Stimulated activated CD4-positive, alpha-beta T cell treated with anti-CD3 and anti-CD28 coated beads, Interleukin-4, amount 100 ng/mL, for 1 hour (primary cell): Measurements from ENCODE around the gene CEL.
"Not testable (repeated sequence)": the region's sequence is repeated elsewhere in the genome, so short reads cannot be mapped to it uniquely, and the experiment has no call there.

ENCODE experiments used
- DNase-seq: peaks from one replicate; pipeline ENCODE4 v3.0.0-alpha.2; 2020

CEL gene

DNA sequence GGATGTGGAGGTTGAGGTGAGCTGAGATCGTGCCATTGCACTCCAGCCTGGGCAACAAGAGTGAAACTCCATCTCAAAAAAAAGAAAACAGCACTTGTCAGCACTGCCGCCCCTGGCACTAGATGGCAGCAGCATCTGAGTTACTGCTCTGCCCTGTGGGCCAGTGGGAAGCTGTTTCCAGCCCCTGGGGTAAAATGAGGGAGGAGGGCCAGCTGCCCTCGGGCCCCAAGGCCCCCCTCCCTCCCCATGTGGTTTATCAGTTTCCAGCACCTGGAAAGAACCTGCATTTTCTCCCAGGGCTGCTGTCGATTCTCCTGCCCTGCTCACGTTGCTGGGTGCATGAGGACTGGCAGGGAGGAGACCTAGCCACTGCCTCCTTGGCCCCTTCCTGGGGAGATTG, 13.2 kb upstream of the CEL start:
- no peak for DNase-seq

DNA sequence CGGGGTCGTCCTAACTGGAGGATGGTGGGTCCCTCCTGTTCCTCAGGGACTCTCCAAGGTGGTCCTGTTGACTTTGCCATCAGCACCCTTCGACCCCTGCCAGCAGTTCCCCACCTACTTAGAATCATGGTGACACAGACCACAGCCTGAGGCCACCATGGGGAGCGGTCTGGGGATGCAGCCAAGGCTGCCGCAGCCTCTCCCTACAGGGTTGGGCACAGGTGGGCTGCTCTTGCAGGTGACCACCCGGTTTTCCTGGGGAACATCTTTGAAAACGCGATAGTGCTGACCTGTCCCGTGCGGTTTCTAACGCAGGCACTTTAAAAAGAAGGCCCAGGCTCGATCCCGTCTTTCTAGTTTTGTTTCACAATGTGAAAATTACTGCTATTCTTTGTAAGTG, 12.7 kb upstream of the CEL start:
- no peak for DNase-seq

- DNase-seq, result no peak
Observed at GRCh38 chr9:133050142-133050541, 11.6 kb upstream of the CEL start.

- no peak for DNase-seq
Observed at GRCh38 chr9:133050781-133051180, 11.0 kb upstream of the CEL start.

- DNase-seq, result no peak
Observed at GRCh38 chr9:133051281-133051900, 10.4 kb upstream of the CEL start.

DNA sequence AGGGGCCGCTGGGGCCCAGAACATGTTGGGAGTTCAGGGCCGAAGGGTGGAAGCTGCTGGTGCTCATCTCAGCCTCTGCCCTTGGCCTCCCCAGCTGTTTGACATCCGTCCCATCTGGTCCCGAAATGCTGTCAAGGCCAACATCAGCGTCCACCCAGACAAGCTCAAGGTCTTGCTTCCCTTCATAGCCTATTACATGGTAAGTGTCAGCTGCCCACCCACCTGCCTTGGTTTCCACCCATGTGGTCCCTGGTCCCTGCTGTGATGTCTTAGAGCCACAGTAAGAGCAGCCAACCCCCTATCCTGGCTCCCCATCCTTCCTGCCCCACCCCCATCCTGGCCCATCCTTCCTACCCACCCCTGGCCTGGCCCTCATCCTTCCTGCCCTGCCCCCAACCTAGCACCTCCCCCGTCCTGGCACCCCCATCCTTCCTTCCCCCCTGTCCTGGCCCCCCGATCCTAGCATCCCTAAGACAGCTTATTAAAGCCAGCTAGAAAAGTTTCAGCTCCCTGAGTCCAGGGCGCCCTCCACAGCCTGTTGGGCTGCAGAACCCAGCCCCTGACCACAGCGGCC, 9.7 kb upstream of the CEL start:
- no peak for DNase-seq

DNA sequence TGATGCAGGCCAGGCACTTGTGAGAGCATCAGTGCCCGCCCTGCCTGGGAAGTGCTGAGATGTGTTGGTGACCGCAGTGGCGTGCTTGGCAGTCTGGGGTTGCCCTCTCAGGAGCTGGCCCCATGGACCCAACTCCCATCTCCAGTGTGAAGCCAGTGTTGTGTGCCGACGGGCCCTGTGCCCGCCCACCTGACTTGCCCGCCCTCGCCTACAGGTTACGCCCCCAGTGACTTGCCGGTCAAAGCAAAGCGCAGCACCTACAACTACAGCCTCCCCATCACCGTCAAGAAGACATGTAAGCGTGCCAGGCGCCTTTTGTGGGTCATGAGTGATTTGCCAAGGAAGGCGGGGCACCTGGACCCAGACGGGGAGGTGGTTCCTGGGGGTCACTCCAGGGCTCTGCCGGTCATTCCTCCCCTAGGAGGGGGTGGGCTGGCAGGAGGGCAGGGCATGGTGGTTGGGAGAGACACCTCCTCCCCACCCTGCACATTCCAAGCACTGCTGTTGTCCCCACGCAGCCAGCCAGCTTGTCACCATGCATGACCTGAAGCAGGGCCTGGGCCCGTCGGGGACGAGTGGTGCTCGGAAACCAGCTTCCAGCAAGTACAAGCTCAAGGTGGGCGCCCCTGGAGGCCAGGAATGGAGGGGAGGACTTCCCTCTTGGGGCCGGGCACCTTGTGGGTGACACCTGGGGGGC, 7.4 kb upstream of the CEL start:
- DNase-seq, result no peak

- DNase-seq, result no peak
Observed at GRCh38 chr9:133054966-133055365, 6.8 kb upstream of the CEL start.

DNA sequence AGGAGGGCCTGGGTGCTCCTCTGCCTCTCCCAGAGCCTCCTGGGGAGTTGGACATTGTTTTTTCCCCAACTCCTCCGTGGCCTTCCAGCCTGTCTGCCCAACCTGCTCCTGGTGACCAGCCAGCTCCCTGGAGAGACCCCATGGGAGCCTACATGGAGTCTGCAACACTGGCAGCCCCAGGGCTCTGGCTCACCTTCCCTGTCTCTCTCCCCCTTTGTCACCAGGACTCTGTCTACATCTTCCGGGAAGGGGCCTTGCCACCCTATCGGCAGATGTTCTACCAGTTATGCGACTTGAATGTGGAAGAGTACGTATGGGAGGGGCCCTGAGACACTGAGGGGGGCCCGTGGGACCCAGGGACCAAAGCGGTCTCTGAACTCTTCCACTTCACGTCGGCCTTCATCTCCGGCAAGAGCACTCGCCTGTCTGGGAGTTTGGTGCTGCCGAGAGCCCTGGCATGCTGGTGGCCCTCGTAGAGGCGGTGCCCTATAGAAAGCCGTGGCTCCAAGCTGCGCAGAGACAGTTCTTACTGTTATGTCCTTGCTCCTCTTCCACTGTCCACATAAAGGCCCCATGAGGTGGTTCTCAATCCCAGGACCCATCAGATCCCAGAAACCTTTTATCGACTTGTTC, 5.9 kb upstream of the CEL start:
- no peak for DNase-seq

GRCh38 chr9:133056533-133056932, 5.2 kb upstream of the CEL start:
- DNase-seq, result no peak

- peak; percentile 18 for DNase-seq
Observed at GRCh38 chr9:133057006-133057405, 4.8 kb upstream of the CEL start.

DNA sequence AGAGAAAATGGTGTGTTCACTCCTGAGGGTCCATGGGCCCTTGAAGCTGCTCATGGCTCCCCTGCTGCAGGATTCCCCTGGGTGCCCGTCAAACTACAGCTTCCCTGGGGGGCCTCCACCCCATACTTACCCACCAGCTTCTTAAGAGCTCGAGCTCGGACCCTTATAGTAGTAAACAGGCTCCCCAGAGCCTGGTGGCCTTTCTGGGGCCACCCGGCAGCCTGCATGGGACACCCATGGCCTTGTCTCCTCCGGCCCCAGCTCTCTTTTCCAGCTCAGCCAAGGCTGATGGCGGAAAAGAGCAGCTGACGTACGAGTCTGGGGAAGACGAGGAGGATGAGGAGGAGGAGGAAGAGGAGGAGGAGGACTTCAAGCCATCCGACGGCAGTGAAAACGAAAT, 4.2 kb upstream of the CEL start:
- no peak for DNase-seq

GRCh38 chr9:133058071-133058470, 3.7 kb upstream of the CEL start:
- no peak for DNase-seq

GRCh38 chr9:133058550-133059320, 3.0 kb upstream of the CEL start:
- DNase-seq, result no peak

- no peak for DNase-seq
Observed at GRCh38 chr9:133059623-133060022, 2.2 kb upstream of the CEL start.

- DNase-seq, result no peak
Observed at GRCh38 chr9:133060417-133060841, 1.4 kb upstream of the CEL start.

- DNase-seq, result not testable (repeated sequence)
Observed at GRCh38 chr9:133061019-133061763, 590 bp upstream of the CEL start.

- DNase-seq, result not testable (repeated sequence)
Observed at GRCh38 chr9:133062569-133062968, 788 bp downstream of the CEL start.

- DNase-seq, result no peak
Observed at GRCh38 chr9:133063159-133063499, 1.3 kb downstream of the CEL start.

- DNase-seq, result no peak
Observed at GRCh38 chr9:133063500-133064231, 1.9 kb downstream of the CEL start.

DNA sequence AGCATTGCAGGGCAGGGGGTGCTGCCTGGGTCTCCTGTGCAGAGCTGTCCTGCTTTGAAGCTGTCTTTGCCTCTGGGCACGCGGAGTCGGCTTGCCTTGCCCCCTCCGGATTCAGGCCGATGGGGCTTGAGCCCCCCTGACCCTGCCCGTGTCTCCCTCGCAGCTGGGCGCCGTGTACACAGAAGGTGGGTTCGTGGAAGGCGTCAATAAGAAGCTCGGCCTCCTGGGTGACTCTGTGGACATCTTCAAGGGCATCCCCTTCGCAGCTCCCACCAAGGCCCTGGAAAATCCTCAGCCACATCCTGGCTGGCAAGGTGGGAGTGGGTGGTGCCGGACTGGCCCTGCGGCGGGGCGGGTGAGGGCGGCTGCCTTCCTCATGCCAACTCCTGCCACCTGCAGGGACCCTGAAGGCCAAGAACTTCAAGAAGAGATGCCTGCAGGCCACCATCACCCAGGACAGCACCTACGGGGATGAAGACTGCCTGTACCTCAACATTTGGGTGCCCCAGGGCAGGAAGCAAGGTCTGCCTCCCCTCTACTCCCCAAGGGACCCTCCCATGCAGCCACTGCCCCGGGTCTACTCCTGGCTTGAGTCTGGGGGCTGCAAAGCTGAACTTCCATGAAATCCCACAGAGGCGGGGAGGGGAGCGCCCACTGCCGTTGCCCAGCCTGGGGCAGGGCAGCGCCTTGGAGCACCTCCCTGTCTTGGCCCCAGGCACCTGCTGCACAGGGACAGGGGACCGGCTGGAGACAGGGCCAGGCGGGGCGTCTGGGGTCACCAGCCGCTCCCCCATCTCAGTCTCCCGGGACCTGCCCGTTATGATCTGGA, 2.7 kb downstream of the CEL start:
- no peak for DNase-seq
